CD4-positive, alpha-beta T cell treated with Interleukin-21 for 1 hour (primary cell): ENCODE measurements around the gene MBNL1.

Experiments
- DNase-seq: peaks from one replicate; pipeline ENCODE4 v3.0.0-alpha.2; 2020

MBNL1 gene

GRCh38 chr3:152299249-152299976, 30.7 kb downstream of the MBNL1 start:
- DNase-seq, result peak; percentile 69

- no peak for DNase-seq
Observed at GRCh38 chr3:152300029-152300731, 31.5 kb downstream of the MBNL1 start.

GRCh38 chr3:152301745-152302181, 33.0 kb downstream of the MBNL1 start:
- DNase-seq, result peak; percentile 39

GRCh38 chr3:152302521-152303021, 33.8 kb downstream of the MBNL1 start:
- DNase-seq, result peak; percentile 53

- no peak for DNase-seq
Observed at GRCh38 chr3:152304160-152304559, 35.4 kb downstream of the MBNL1 start.

- DNase-seq, result no peak
Observed at GRCh38 chr3:152305075-152305474, 36.3 kb downstream of the MBNL1 start.

- no peak for DNase-seq
Observed at GRCh38 chr3:152307829-152308474, 39.2 kb downstream of the MBNL1 start.

GRCh38 chr3:152308475-152308844, 39.7 kb downstream of the MBNL1 start:
- DNase-seq, result no peak

- DNase-seq, result no peak
Observed at GRCh38 chr3:152309031-152309430, 40.3 kb downstream of the MBNL1 start.

GRCh38 chr3:152309535-152310307, 41.0 kb downstream of the MBNL1 start:
- DNase-seq, result peak; percentile 47

- no peak for DNase-seq
Observed at GRCh38 chr3:152313430-152313829, 44.7 kb downstream of the MBNL1 start.

- no peak for DNase-seq
Observed at GRCh38 chr3:152313914-152314313, 45.2 kb downstream of the MBNL1 start.

GRCh38 chr3:152314677-152315353, 46.1 kb downstream of the MBNL1 start:
- no peak for DNase-seq

GRCh38 chr3:152315623-152316022, 46.9 kb downstream of the MBNL1 start:
- peak; percentile 39 for DNase-seq

GRCh38 chr3:152316318-152316717, 47.6 kb downstream of the MBNL1 start:
- DNase-seq, result no peak

GRCh38 chr3:152317184-152317583, 48.5 kb downstream of the MBNL1 start:
- no peak for DNase-seq

- DNase-seq, result no peak
Observed at GRCh38 chr3:152317956-152318355, 49.2 kb downstream of the MBNL1 start.

- no peak for DNase-seq
Observed at GRCh38 chr3:152318512-152318911, 49.8 kb downstream of the MBNL1 start.

- no peak for DNase-seq
Observed at GRCh38 chr3:152319256-152319655, 50.5 kb downstream of the MBNL1 start.

GRCh38 chr3:152319831-152320617, 51.3 kb downstream of the MBNL1 start:
- DNase-seq, result no peak

- no peak for DNase-seq
Observed at GRCh38 chr3:152321200-152321954, 52.6 kb downstream of the MBNL1 start.
